OCI-LY1 (cell line): ENCODE measurements around the gene LPCAT2.

Experiments used
- H2AFZ ChIP-seq: fragments of 200-600 bp; sonication (generic), shearing (Covaris generic); 2 replicates; pipeline ENCODE4 v1.6.0; 2014; ENCODE audit warnings: antibody characterized with exemption, mild to moderate bottlenecking, low read length
- H3F3A ChIP-seq: fragments of 200-600 bp; sonication (generic), shearing (Covaris generic); 2 replicates; pipeline ENCODE4 v1.6.0; 2014; ENCODE audit warnings: mild to moderate bottlenecking, antibody characterized with exemption, low read length, moderate library complexity; ENCODE audit not compliant: insufficient read depth
- H3K27ac ChIP-seq: fragments of 200-600 bp; sonication (generic); 2 replicates; pipeline ENCODE4 v1.5.1; 2014; ENCODE audit warnings: low read length, mixed run types, mild to moderate bottlenecking, low read depth; ENCODE audit not compliant: poor library complexity, severe bottlenecking
- H3K27me3 ChIP-seq: fragments of 200-600 bp; sonication (generic); 2 replicates; pipeline ENCODE4 v1.6.0; 2014; ENCODE audit warnings: antibody characterized with exemption, mild to moderate bottlenecking, low read length, moderate library complexity; ENCODE audit not compliant: insufficient read depth
- H3K36me3 ChIP-seq: fragments of 200-600 bp; sonication (generic); 2 replicates; pipeline ENCODE4 v1.6.1; 2014; ENCODE audit warnings: mild to moderate bottlenecking, antibody characterized with exemption, low read length, moderate library complexity, mixed read lengths; ENCODE audit not compliant: insufficient read depth
- H3K4me1 ChIP-seq: fragments of 200-600 bp; sonication (generic); 2 replicates; pipeline ENCODE4 v1.5.1; 2014; ENCODE audit warnings: mild to moderate bottlenecking, low read length, moderate library complexity; ENCODE audit not compliant: insufficient read depth, severe bottlenecking
- H3K4me2 ChIP-seq: fragments of 200-600 bp; sonication (generic), shearing (Covaris generic); 2 replicates; pipeline ENCODE4 v1.6.1; 2014; ENCODE audit warnings: low read length
- H3K4me3 ChIP-seq: fragments of 200-600 bp; sonication (generic); 2 replicates; pipeline ENCODE4 v1.5.1; 2014; ENCODE audit warnings: low read length, low read depth, mild to moderate bottlenecking, mixed read lengths; ENCODE audit not compliant: poor library complexity, severe bottlenecking
- H3K79me2 ChIP-seq: fragments of 200-600 bp; shearing (Covaris generic); 2 replicates; pipeline ENCODE4 v1.6.1; 2016; ENCODE audit warnings: mixed run types, low read length, mixed read lengths; ENCODE audit not compliant: insufficient read depth
- H3K9ac ChIP-seq: fragments of 200-600 bp; sonication (generic), shearing (Covaris generic); 2 replicates; pipeline ENCODE4 v1.6.1; 2014; ENCODE audit warnings: mild to moderate bottlenecking, low read length, mixed read lengths
- H3K9me2 ChIP-seq: fragments of 200-600 bp; sonication (generic), shearing (Covaris generic); 2 replicates; pipeline ENCODE4 v1.6.1; 2014; ENCODE audit warnings: low read depth, mild to moderate bottlenecking, low read length, mixed read lengths
- H3K9me3 ChIP-seq: fragments of 200-600 bp; shearing (Covaris generic); 2 replicates; pipeline ENCODE4 v1.6.1; 2014; ENCODE audit warnings: low read length, mixed read lengths
- H4K20me1 ChIP-seq: fragments of 200-600 bp; sonication (generic), shearing (Covaris generic); 2 replicates; pipeline ENCODE4 v1.6.0; 2016; ENCODE audit warnings: mild to moderate bottlenecking, low read length; ENCODE audit not compliant: insufficient read depth
- EZH2 ChIP-seq: fragments of 200-600 bp; sonication (generic), shearing (Covaris generic); IDR thresholded peaks from 2 replicates; pipeline ENCODE4 v1.8.0; 2017; ENCODE audit warnings: borderline replicate concordance, mixed run types, mild to moderate bottlenecking, antibody characterized with exemption, low read length, moderate library complexity, mixed read lengths
- TF ChIP-seq, protein P1 (sequence below): fragments of 200-600 bp; sonication (generic), shearing (Covaris generic); IDR thresholded peaks from 2 replicates; pipeline ENCODE4 v1.5.1; 2017; ENCODE audit warnings: mild to moderate bottlenecking, antibody characterized with exemption, low read length, moderate library complexity, mixed read lengths

LPCAT2 gene

DNA sequence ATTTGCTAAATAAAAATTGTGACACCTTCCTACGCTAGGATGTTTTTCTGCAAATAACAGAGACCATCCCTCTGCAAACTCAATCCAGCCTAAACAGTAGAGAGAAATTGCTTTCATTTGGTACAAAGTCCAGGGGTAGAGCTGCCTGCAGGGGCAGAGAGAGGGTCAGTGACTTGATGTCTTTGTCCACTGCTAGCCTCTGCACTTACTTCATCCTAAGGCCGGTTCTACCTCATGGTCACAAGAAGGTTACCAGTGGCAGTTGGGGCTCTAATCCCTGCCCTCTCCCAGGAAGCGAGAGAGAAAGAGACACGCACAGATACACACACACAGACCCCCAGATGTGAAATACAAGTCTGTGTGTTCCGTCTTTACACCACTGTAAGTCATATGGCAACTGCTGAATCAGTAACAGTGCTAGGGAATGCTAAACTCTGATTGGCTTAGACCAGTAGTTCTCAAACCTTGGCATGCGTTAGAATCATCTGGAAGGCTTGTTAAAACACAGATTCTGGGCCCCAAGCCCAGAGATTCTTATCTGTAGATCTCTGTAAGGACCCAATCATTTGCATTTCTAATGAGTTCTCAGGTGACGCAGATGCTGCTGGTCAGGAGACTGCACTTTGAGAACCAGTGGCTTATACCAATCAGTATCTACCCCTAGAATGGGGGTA is 13.1 kb upstream of the LPCAT2 start:
- Histone ChIP-seq H3K27me3 (no peaks in the 10 kb centered on the region), H3K4me2 (no peak overlapping the region), H3K9me3 (no peaks in the 10 kb centered on the region), H3K36me3 (no peaks in the 10 kb centered on the region), H3K4me1 (no peaks in the 10 kb centered on the region), H2AFZ (no peak overlapping the region), H3F3A (no peaks in the 10 kb centered on the region), H3K4me3 (no peak overlapping the region), H3K27ac (no peak overlapping the region), H3K9ac (no peak overlapping the region), H3K9me2 (no peaks in the 10 kb centered on the region), H3K79me2 (no peaks in the 10 kb centered on the region), H4K20me1 (no peaks in the 10 kb centered on the region)
- TF ChIP-seq EZH2: no peak
- TF ChIP-seq, protein P1, sequence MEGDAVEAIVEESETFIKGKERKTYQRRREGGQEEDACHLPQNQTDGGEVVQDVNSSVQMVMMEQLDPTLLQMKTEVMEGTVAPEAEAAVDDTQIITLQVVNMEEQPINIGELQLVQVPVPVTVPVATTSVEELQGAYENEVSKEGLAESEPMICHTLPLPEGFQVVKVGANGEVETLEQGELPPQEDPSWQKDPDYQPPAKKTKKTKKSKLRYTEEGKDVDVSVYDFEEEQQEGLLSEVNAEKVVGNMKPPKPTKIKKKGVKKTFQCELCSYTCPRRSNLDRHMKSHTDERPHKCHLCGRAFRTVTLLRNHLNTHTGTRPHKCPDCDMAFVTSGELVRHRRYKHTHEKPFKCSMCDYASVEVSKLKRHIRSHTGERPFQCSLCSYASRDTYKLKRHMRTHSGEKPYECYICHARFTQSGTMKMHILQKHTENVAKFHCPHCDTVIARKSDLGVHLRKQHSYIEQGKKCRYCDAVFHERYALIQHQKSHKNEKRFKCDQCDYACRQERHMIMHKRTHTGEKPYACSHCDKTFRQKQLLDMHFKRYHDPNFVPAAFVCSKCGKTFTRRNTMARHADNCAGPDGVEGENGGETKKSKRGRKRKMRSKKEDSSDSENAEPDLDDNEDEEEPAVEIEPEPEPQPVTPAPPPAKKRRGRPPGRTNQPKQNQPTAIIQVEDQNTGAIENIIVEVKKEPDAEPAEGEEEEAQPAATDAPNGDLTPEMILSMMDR: no peak

DNA sequence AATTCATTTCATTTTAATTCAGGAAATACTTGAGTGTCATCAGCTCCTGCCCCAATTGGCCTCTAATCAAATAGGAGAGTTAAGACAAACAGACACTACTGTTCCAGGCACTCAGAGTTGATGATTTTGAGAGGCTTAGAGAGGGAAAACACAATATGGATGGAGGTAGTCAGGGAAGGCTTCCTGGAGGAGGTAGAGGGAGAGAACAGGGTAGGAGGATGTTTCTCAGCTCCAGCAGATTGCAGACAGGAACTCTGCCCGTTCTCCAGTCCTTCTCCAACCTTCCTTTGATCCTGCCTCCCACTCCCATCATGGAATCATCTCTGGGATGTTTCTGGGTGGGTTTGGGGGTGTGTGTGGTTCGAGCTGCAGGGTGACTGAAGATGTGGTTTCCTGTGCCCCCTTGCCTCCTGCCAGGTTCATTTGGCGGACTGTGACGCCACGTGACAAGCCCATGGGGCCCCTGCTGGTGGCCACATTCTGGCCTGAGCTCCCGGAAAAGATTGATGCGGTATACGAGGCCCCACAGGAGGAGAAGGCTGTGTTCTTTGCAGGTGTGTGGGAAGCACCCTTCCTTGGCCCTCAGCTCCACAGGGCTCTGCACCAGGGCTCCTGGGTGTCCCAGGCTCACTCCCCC is 12.2 kb upstream of the LPCAT2 start:
- H3K79me2 ChIP-seq: no peaks in the 10 kb centered on the region
- no peaks in the 10 kb centered on the region for H3F3A ChIP-seq
- H4K20me1 ChIP-seq: no peaks in the 10 kb centered on the region
- H3K4me1 ChIP-seq: no peaks in the 10 kb centered on the region
- no peak overlapping the region for H3K4me2 ChIP-seq
- no peak overlapping the region for H3K9ac ChIP-seq
- H3K27me3 ChIP-seq: no peaks in the 10 kb centered on the region
- H3K27ac ChIP-seq: no peak overlapping the region
- TF ChIP-seq, protein P1: no peak
- TF ChIP-seq EZH2: no peak
- H3K9me2 ChIP-seq: no peaks in the 10 kb centered on the region
- H2AFZ ChIP-seq: no peak overlapping the region
- no peaks in the 10 kb centered on the region for H3K36me3 ChIP-seq
- H3K4me3 ChIP-seq: no peak overlapping the region
- H3K9me3 ChIP-seq: no peaks in the 10 kb centered on the region

DNA sequence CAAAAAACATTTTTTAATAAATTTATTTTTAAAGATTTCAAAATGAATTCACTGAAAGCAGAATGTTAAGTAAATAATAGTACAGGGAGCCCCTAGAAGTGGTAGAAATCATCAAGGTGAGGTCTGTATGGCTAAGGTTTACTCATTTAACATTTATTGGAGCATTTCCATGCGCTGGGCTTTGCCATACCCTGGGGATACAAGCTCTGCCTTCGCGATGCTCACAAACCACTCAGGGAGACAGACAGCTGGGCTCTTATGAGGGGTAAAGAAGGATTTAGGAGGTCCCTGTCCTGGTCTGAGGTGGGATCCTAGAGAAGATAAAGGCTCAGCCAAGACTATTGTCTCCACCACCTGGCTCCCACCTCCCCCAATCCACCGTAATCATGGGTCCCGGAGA is 11.3 kb upstream of the LPCAT2 start:
- H3K36me3 ChIP-seq: no peaks in the 10 kb centered on the region
- H3K79me2 ChIP-seq: no peaks in the 10 kb centered on the region
- TF ChIP-seq EZH2: no peak
- TF ChIP-seq, protein P1: no peak
- no peaks in the 10 kb centered on the region for H4K20me1 ChIP-seq
- no peaks in the 10 kb centered on the region for H3K4me1 ChIP-seq
- no peaks in the 10 kb centered on the region for H3K27me3 ChIP-seq
- H2AFZ ChIP-seq: no peak overlapping the region
- H3K9me3 ChIP-seq: no peaks in the 10 kb centered on the region
- no peak overlapping the region for H3K4me3 ChIP-seq
- H3K9ac ChIP-seq: no peak overlapping the region
- H3K27ac ChIP-seq: no peak overlapping the region
- no peaks in the 10 kb centered on the region for H3F3A ChIP-seq
- no peaks in the 10 kb centered on the region for H3K9me2 ChIP-seq
- no peak overlapping the region for H3K4me2 ChIP-seq
